HPDE6-E6E7 (cell line): Measurements from ENCODE around the gene BOC.

Source experiments
- DNase-seq: peaks from one replicate; pipeline ENCODE4 v3.0.0; 2011; ENCODE audit warnings: missing footprints; ENCODE audit errors: extremely low spot score

The BOC gene

GRCh38 chr3:113268311-113268710 is 57.0 kb downstream of the BOC start:
- DNase-seq: no peak

DNA sequence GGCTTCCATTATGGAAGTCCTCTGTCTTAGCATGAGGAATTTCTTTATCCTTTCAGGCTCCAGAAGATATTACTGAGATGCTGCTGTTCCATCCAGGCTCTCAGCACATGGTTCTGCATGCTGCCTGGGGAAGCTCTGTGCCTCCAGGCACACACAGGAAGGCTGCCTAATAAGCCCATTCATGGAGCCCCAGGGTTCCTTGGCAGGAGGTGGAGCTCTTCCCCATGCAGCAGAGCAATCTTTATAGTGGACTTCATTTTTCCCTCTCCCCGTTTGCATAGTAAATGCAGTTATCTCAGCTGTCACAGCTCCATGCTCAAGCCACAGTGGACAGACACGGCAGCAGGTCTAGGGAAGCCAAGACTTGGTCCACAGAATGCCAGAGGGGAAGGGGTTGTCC is 57.6 kb downstream of the BOC start:
- no peak for DNase-seq

DNA sequence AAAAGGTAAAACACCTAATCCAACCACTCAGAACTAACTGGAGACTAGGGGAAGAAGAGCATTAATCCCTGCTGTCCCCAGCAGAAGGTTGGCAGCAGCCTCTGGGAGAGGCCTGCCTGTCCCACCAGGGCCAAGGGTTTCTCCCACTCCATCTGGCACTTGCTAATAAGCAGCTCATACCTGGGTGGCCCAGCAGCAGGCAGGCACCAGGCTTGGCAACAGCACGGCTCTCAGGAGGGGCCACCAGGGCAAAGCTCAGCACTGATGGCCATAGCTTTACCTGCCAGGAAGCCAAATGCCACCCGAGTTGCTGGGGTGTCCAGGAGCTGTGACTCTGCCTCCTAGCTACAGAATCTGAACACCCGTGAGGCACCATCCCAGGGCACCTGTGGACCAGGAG is 58.3 kb downstream of the BOC start:
- DNase-seq: no peak

- DNase-seq: no peak
Measured at GRCh38 chr3:113270068-113270467, 58.7 kb downstream of the BOC start.

DNA sequence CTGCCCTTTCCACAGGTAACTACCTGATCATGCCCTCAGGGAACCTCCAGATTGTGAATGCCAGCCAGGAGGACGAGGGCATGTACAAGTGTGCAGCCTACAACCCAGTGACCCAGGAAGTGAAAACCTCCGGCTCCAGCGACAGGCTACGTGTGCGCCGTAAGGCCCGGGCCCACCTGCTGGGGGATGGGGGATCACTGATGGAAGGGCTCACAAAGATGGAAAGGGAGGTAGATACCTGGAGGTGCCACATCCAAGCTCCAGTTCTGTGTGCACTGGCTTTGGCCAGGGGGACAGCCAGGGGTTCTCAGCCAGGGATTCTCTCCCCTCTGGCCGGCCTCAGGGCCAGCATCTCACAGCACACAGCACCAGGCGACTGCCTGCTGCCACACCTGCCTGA is 59.4 kb downstream of the BOC start:
- no peak for DNase-seq

DNA sequence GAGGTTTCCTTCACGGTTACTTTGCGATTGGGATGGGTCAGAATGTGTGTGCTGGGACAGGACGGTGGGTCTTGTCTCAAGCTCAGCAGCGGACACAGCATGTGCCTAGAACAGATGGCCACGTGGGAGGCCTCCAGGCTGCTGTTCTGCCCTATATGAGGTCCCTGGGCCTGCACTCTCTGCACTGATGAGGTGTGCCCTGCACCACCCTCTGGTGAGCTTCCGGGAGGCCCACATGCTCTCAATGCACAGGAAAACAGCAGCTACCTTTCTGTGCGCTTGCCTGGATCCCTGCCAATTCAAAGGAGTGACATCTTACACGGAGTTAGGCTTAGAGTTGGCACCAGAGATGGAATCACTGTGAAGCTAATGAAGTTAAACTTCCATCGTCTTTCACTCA is 59.8 kb downstream of the BOC start:
- DNase-seq: no peak

DNA sequence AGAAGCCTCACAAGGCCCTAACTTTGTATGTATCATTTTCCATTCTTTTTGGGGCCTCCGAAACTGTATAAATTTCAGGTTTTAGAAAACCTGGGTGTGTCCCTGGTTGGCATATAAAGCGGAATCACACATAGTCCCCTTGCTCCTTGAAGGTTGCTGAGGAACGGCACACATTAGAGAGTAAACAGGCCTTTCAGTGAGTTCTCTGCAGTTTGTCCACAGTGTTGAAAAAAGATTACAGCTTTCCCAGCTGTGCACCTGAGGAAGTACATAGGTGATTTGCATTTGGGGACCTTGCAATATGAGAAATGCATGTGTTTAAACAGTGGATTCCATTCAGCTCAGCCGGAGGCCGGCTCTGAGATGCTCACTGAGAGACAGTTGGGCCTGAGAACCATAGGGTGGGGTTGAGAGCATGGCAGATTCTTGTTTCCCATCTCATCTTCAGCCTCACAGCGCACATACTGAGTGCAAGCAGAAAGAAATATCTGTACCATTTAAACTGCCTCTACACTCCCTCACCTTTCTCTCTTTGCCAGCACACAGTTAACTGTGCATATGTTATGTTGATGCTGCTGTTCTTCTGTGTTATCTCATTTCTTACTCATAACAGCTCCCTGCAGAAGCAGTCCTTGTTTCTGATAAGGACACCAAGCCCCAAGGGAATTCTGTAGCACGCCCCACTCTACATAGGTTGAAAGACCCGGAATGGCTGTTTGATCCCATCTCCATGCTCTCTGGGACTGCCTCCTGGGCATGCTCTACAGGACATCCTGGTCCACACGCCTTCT is 60.4 kb downstream of the BOC start:
- DNase-seq: no peak

DNA sequence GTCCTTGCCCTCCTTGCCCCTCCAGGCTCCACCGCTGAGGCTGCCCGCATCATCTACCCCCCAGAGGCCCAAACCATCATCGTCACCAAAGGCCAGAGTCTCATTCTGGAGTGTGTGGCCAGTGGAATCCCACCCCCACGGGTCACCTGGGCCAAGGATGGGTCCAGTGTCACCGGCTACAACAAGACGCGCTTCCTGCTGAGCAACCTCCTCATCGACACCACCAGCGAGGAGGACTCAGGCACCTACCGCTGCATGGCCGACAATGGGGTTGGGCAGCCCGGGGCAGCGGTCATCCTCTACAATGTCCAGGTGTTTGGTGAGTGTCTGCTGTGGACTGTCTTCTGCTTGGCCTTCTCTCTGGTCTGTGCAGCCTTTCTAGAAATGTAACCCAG is 61.0 kb downstream of the BOC start:
- no peak for DNase-seq

DNA sequence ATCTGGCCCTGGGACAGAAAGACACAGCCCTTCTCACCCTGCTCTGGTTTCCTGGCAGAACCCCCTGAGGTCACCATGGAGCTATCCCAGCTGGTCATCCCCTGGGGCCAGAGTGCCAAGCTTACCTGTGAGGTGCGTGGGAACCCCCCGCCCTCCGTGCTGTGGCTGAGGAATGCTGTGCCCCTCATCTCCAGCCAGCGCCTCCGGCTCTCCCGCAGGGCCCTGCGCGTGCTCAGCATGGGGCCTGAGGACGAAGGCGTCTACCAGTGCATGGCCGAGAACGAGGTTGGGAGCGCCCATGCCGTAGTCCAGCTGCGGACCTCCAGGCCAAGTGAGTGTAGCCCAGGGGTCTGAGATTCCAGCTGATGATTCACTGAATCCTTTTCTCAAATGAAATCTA is 61.7 kb downstream of the BOC start:
- DNase-seq: no peak

- DNase-seq: no peak
Measured at GRCh38 chr3:113273604-113274378, 62.4 kb downstream of the BOC start.

GRCh38 chr3:113274425-113275257 is 63.3 kb downstream of the BOC start:
- DNase-seq: no peak

GRCh38 chr3:113275258-113275556 is 63.9 kb downstream of the BOC start:
- no peak for DNase-seq

- no peak for DNase-seq
Measured at GRCh38 chr3:113275583-113275928, 64.2 kb downstream of the BOC start.

- DNase-seq: peak; percentile 32
Measured at GRCh38 chr3:113275929-113276750, 64.8 kb downstream of the BOC start.

DNA sequence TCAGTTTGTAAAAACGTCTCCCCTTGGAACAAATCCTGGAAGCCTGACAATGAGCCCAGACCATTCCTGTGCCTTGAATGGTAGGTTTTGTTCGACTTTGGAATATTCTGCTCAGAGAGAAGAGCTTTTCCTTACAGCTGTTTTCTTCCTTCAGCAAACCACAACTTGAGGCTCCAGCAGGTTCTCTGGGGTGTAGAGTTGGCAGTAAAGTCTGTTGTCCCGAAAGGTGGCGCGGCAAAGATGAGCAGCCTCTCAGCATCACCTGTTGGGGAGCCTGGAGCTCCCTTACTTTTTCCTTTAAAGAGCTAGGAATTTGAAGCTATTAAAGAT is 65.4 kb downstream of the BOC start:
- DNase-seq: no peak

DNA sequence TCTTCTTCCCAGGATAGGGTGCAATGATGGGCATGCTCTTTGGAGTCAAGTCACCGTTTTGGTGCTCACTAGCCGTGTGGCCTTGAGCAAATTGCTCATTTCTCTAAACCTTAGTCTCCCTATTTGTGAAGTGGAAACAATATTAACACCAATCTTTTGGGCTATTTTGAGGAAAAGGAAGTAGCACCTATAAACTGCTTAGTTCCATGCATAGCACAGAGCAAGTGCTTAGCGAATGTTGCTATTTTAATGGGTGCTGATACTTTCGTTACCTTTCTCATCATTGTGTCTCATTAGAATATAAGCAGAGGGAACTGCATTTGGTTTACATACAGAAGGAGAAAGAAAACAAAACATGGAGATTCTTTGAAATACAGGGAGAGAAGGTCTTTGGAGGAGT is 66.1 kb downstream of the BOC start:
- no peak for DNase-seq

DNA sequence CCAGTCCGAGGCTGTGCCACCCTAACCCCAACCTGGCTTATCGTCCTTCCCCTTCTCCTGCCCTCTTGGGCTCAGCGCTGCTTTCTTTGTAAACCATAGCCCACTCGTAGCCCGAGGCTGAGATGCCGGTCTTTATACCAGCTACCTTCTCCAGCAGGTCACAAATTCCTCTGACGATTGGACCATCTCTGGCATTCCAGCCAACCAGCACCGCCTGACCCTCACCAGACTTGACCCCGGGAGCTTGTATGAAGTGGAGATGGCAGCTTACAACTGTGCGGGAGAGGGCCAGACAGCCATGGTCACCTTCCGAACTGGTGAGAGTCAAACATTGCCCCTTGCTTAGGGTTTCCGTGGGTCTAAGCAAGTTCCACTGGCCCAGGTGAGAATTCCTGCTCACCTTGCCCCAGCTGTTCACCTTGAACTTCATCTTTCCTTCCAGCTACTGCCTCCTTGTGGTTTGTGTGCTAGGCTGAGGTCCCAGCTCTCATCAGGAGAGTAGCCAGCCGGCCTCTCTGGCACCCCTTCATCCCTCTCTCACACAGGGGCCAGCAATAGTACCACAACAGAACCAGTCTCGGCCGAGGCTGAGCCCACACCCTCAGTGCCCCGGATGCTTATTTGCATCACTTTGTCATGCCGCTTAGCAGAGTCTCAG is 66.7 kb downstream of the BOC start:
- DNase-seq: no peak

GRCh38 chr3:113278599-113278955 is 67.2 kb downstream of the BOC start:
- no peak for DNase-seq

GRCh38 chr3:113279686-113280085 is 68.3 kb downstream of the BOC start:
- no peak for DNase-seq

- no peak for DNase-seq
Measured at GRCh38 chr3:113283306-113283705, 71.9 kb downstream of the BOC start.

DNA sequence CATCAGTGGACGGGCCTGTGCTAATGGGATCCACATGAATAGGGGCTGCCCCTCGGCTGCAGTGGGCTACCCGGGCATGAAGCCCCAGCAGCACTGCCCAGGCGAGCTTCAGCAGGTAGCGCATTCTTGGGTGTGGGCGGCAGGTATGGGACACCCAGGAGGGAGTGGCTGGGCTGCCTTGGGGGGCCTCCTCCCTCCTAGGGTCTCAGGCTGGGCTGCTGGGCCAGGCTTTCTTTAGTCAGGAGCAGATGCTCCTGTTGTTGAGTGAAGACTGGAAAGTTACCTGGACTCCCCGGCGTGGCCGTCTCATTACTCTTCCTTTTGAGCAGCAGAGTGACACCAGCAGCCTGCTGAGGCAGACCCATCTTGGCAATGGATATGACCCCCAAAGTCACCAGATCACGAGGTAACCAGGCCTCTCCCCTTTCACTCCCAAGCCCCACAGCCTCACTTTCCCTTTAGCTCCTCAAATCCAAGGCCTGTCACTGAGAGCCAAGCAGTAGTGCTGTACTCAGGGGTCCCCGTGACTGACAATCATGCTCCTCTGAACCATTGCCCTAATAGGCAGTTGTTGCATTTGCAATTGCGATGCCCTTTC is 73.2 kb downstream of the BOC start:
- DNase-seq: no peak
